GM23338 (cell line): ENCODE measurements around the gene PHLDB2. TPM values are rescaled to one million over a fixed set of nuclear protein-coding genes. Genes with fewer than 3 reads are reported as not detected.

Source experiments
- ATAC-seq: fragments of 200-7000 bp; cut with Tn5 transposase; 3 replicates; pipeline ENCODE4 v1.9.1; 2020
- DNase-seq: peaks from one replicate; pipeline ENCODE4 v3.0.0-alpha.2; 2015; ENCODE audit warnings: low spot score
- H2AFZ ChIP-seq: fragments of 200-600 bp; sonication (generic); 2 replicates; pipeline ENCODE4 v1.8.0; 2016; ENCODE audit warnings: antibody characterized with exemption, mild to moderate bottlenecking, moderate library complexity
- H3F3A ChIP-seq: fragments of 200-600 bp; sonication (generic); replicated peaks from 2 replicates; pipeline ENCODE4 v1.8.0; 2017; ENCODE audit warnings: antibody characterized with exemption, mixed run types, low read depth
- H3K27ac ChIP-seq: fragments of 200-600 bp; sonication (generic); 2 replicates; pipeline ENCODE4 v1.6.1; 2016; ENCODE audit warnings: low read depth
- H3K27me3 ChIP-seq: fragments of 200-600 bp; sonication (generic); 2 replicates; pipeline ENCODE4 v1.8.0; 2016; ENCODE audit warnings: mild to moderate bottlenecking, mixed run types, moderate library complexity; ENCODE audit not compliant: insufficient read depth
- H3K36me3 ChIP-seq: fragments of 200-600 bp; sonication (generic); 2 replicates; pipeline ENCODE4 v1.8.0; 2016; ENCODE audit warnings: mild to moderate bottlenecking; ENCODE audit not compliant: insufficient read depth
- H3K4me1 ChIP-seq: fragments of 200-600 bp; sonication (generic); 2 replicates; pipeline ENCODE4 v1.8.0; 2016; ENCODE audit warnings: mild to moderate bottlenecking, moderate library complexity; ENCODE audit not compliant: insufficient read depth
- H3K4me2 ChIP-seq: fragments of 200-600 bp; sonication (generic); 2 replicates; pipeline ENCODE4 v1.7.1; 2017; ENCODE audit warnings: mixed run types
- H3K4me3 ChIP-seq: fragments of 200-600 bp; sonication (generic); 2 replicates; pipeline ENCODE4 v1.6.1; 2016; ENCODE audit warnings: mixed run types
- H3K79me2 ChIP-seq: fragments of 200-600 bp; sonication (generic); replicated peaks from 2 replicates; pipeline ENCODE4 v1.8.0; 2017; ENCODE audit warnings: mild to moderate bottlenecking; ENCODE audit not compliant: insufficient read depth
- H3K9me2 ChIP-seq: fragments of 200-600 bp; sonication (generic); 2 replicates; pipeline ENCODE4 v1.8.0; 2017; ENCODE audit not compliant: insufficient read depth
- H4K20me1 ChIP-seq: fragments of 200-600 bp; sonication (generic); replicated peaks from 2 replicates; pipeline ENCODE4 v1.8.0; 2017; ENCODE audit warnings: mild to moderate bottlenecking; ENCODE audit not compliant: insufficient read depth
- H3K27ac Mint-ChIP-seq: 2 replicates; pipeline ENCODE4 v1.8.0; 2020; ENCODE audit warnings: inconsistent platforms, mild to moderate bottlenecking, moderate library complexity, mixed read lengths
- H3K27me3 Mint-ChIP-seq: 3 replicates; pipeline ENCODE4 v1.8.0; 2022; ENCODE audit warnings: low read depth, mild to moderate bottlenecking, moderate library complexity, mixed read lengths, inconsistent platforms; ENCODE audit not compliant: insufficient read depth, poor library complexity
- H3K36me3 Mint-ChIP-seq: 3 replicates; pipeline ENCODE4 v1.8.0; 2021; ENCODE audit warnings: low read depth, mild to moderate bottlenecking, inconsistent platforms, moderate library complexity, mixed read lengths
- H3K4me1 Mint-ChIP-seq: 3 replicates; pipeline ENCODE4 v1.8.0; 2020; ENCODE audit warnings: mild to moderate bottlenecking, inconsistent platforms, mixed read lengths
- H3K4me3 Mint-ChIP-seq: 3 replicates; pipeline ENCODE4 v1.8.0; 2021; ENCODE audit warnings: moderate library complexity, mild to moderate bottlenecking, inconsistent platforms, mixed read lengths
- H3K9me3 Mint-ChIP-seq: 3 replicates; pipeline ENCODE4 v1.8.0; 2020; ENCODE audit warnings: moderate library complexity, mild to moderate bottlenecking, inconsistent platforms, mixed read lengths
- CREB1 ChIP-seq: fragments of 250-450 bp; sonication (Bioruptor Pico); IDR thresholded peaks from 2 replicates; pipeline ENCODE4 v1.5.0; 2020; ENCODE audit warnings: low read depth, mild to moderate bottlenecking, moderate library complexity
- CTCF ChIP-seq, 2 experiments: fragments of 200-600 bp in 1 of 2; sonication (generic) in 1 of 2; conservative IDR thresholded peaks; 2 replicates each; pipeline versions ENCODE4 v1.5.1 to v1.6.1; 2016 to 2017; ENCODE audit warnings: antibody characterized with exemption in 2 of 2, low read depth in 2 of 2, mild to moderate bottlenecking in 2 of 2, moderate library complexity in 1 of 2
- ETS1 ChIP-seq: IDR thresholded peaks from 2 replicates; pipeline ENCODE4 v1.6.1; 2016; ENCODE audit warnings: antibody characterized with exemption
- EZH2 ChIP-seq: fragments of 200-600 bp; sonication (generic); IDR thresholded peaks from one replicate; pipeline ENCODE4 v1.8.0; 2017; ENCODE audit warnings: antibody characterized with exemption, mild to moderate bottlenecking, low read depth; ENCODE audit not compliant: unreplicated experiment
- EZH2phosphoT487 ChIP-seq: fragments of 200-600 bp; sonication (generic); IDR thresholded peaks from one replicate; pipeline ENCODE4 v1.8.1; 2018; ENCODE audit warnings: antibody characterized with exemption; ENCODE audit not compliant: unreplicated experiment
- JUNB ChIP-seq: IDR thresholded peaks from one replicate; pipeline ENCODE4 v1.6.1; 2016; ENCODE audit warnings: antibody characterized with exemption; ENCODE audit not compliant: unreplicated experiment
- NANOG ChIP-seq: IDR thresholded peaks from 2 replicates; pipeline ENCODE4 v1.6.1; 2016; ENCODE audit warnings: antibody characterized with exemption, borderline replicate concordance
- POLR2AphosphoS5 ChIP-seq: IDR thresholded peaks from 2 replicates; pipeline ENCODE4 v1.6.1; 2016; ENCODE audit warnings: antibody characterized with exemption, low read depth
- REST ChIP-seq: IDR thresholded peaks from one replicate; pipeline ENCODE4 v1.6.1; 2018; ENCODE audit warnings: antibody characterized with exemption; ENCODE audit not compliant: unreplicated experiment
- STAT1 ChIP-seq: IDR thresholded peaks from one replicate; pipeline ENCODE4 v1.6.1; 2016; ENCODE audit warnings: antibody characterized with exemption; ENCODE audit not compliant: unreplicated experiment
- polyA plus RNA-seq: library from polyadenylated mRNA; unstranded; fragments of >200 nt; fragmentation: Nextera tagmentation; extraction: Ambion mirVana; gene quantifications from 2 replicates; pipeline ENCODE4 v1.2.1, GENCODE V29; 2016
- total RNA-seq: library from RNA; depleted of rRNA; stranded (reverse); fragments of >200 nt; shearing (Covaris generic); gene quantifications from 2 replicates; pipeline ENCODE4 v1.2.3, GENCODE V29; 2014

The PHLDB2 gene
- total and polyA plus RNA-seq, 2 experiments from 2014 or later: 19.5 to 33.7 TPM

- TF ChIP-seq CREB1 (CRISPR knock-in tag) (no peak), CTCF (conservative IDR thresholded peaks at IDR 0.05; ENCODE audit: low read depth in 2 of 2) (no peak), STAT1 (no peak), REST (no peak), ETS1 (no peak)
- peaks cover 21% of the 10 kb centered on the region for H3K27me3 Mint-ChIP-seq
- ATAC-seq (peak; percentile 11), DNase-seq (no peak)
- Histone ChIP-seq H3F3A (no peaks in the 10 kb centered on the region), H4K20me1 (no peaks in the 10 kb centered on the region; the same call in 1 of the 2 replicates), H3K27ac (no peak overlapping the region), H2AFZ (no peak overlapping the region), H3K79me2 (no peaks in the 10 kb centered on the region), H3K36me3 (peaks cover 5% of the 10 kb centered on the region; the same call in 1 of the 2 replicates), H3K27me3 (peaks cover 22% of the 10 kb centered on the region), H3K4me1 (peaks cover 18% of the 10 kb centered on the region), H3K9me2 (no peaks in the 10 kb centered on the region), H3K4me3 (peak overlapping the region; percentile 80), H3K4me2 (peak overlapping the region; percentile 85)
- H3K27ac Mint-ChIP-seq: no peak overlapping the region
- H3K36me3 Mint-ChIP-seq: peaks cover 17% of the 10 kb centered on the region; the same call in 2 of the 3 replicates
- H3K4me1 Mint-ChIP-seq: peaks cover 22% of the 10 kb centered on the region
- H3K4me3 Mint-ChIP-seq: peak overlapping the region; percentile 92
- H3K9me3 Mint-ChIP-seq: no peaks in the 10 kb centered on the region
Observed at GRCh38 chr3:112000367-112000771, 141.3 kb downstream of the PHLDB2 start.

- Mint-ChIP-seq H3K36me3 (peaks cover 18% of the 10 kb centered on the region; the same call in 2 of the 3 replicates), H3K9me3 (no peaks in the 10 kb centered on the region), H3K4me1 (peaks cover 22% of the 10 kb centered on the region), H3K27me3 (peaks cover 21% of the 10 kb centered on the region), H3K27ac (no peak overlapping the region), H3K4me3 (peak overlapping the region; percentile 92; the same call in 2 of the 3 replicates)
- H3K4me3 ChIP-seq: peak overlapping the region; percentile 80
- peaks cover 18% of the 10 kb centered on the region for H3K4me1 ChIP-seq
- no peaks in the 10 kb centered on the region; the same call in 1 of the 2 replicates for H4K20me1 ChIP-seq
- H3K4me2 ChIP-seq: peak overlapping the region; percentile 85; the same call in 1 of the 2 replicates
- H3K36me3 ChIP-seq: peaks cover 5% of the 10 kb centered on the region; the same call in 1 of the 2 replicates
- no peaks in the 10 kb centered on the region for H3K79me2 ChIP-seq
- H3K27me3 ChIP-seq: peaks cover 22% of the 10 kb centered on the region
- DNase-seq: no peak
- no peak overlapping the region for H2AFZ ChIP-seq
- no peak overlapping the region for H3K27ac ChIP-seq
- peak; percentile 18 for ATAC-seq
- no peaks in the 10 kb centered on the region for H3F3A ChIP-seq
- no peaks in the 10 kb centered on the region for H3K9me2 ChIP-seq
- TF ChIP-seq POLR2AphosphoS5 (no peak), CTCF (conservative IDR thresholded peaks at IDR 0.05; ENCODE audit: low read depth in 2 of 2) (no peak), JUNB (no peak), EZH2phosphoT487 (no peak), EZH2 (no peak), ETS1 (no peak), NANOG (no peak), REST (no peak)
Observed at GRCh38 chr3:112000966-112001365, 141.9 kb downstream of the PHLDB2 start.
